Caco-2 (cell line): Measurements from ENCODE around the gene UBE2O. TPM values are rescaled to one million over a fixed set of nuclear protein-coding genes. Genes with fewer than 3 reads are reported as not detected.
A peak's percentile ranks its signal among the peaks of the same experiment; 100 is the strongest.

ENCODE experiments used
- Bru-seq: library from RNA; stranded (reverse); fragments of 400-500 nt; gene quantifications from one replicate; lab custom pipeline; 2021; lab: Mats Ljungman, UMichigan
- BruChase-seq, 2 experiments: library from RNA; stranded (reverse); fragments of 400-500 nt; gene quantifications; one replicate each; lab custom pipeline; 2021; lab: Mats Ljungman, UMichigan
- BruUV-seq: library from RNA; stranded (reverse); fragments of 400-500 nt; replicated peaks from 2 replicates; lab custom pipeline; 2021; lab: Mats Ljungman, UMichigan
- CTCF ChIA-PET: fragments of 300-600 bp; sonication (Branson Sonifier 250); formaldehyde crosslinking; loops from one replicate; lab custom pipeline; 2022; ENCODE audit warnings: antibody characterized with exemption; lab: Charles Lee
- POLR2A ChIA-PET: fragments of 300-600 bp; sonication (Branson Sonifier 250); formaldehyde crosslinking; loops from one replicate; lab custom pipeline; 2022; ENCODE audit warnings: antibody characterized with exemption; lab: Charles Lee
- DNase-seq, 2 experiments: peaks; one replicate each; pipeline versions ENCODE4 v3.0.0 to v3.0.0-alpha.2; 2020 to 2022
- H3K27me3 ChIP-seq: replicated peaks from 2 replicates; pipeline ENCODE4 v1.6.0; 2011; ENCODE audit warnings: low read length; ENCODE audit not compliant: control insufficient read depth, insufficient read depth
- H3K36me3 ChIP-seq: 2 replicates; pipeline ENCODE4 v1.5.1; 2011; ENCODE audit warnings: low read length; ENCODE audit not compliant: control insufficient read depth, insufficient read depth
- H3K4me1 ChIP-seq: fragments of 250-450 bp; sonication (Bioruptor Pico); 2 replicates; pipeline ENCODE4 v1.5.1; 2020; ENCODE audit warnings: mild to moderate bottlenecking
- H3K4me3 ChIP-seq: 2 replicates; pipeline ENCODE4 v1.5.1; 2011; ENCODE audit warnings: low read depth, mild to moderate bottlenecking, control low read depth, low read length
- H3K9me3 ChIP-seq: fragments of 250-450 bp; sonication (Bioruptor Pico); 2 replicates; pipeline ENCODE4 v1.5.1; 2020; ENCODE audit warnings: mild to moderate bottlenecking, moderate library complexity
- H3K27ac Mint-ChIP-seq: one replicate; pipeline ENCODE4 v1.8.0; 2022; ENCODE audit warnings: mixed read lengths; ENCODE audit not compliant: unreplicated experiment
- H3K27me3 Mint-ChIP-seq: one replicate; pipeline ENCODE4 v1.8.0; 2022; ENCODE audit warnings: mixed read lengths; ENCODE audit not compliant: insufficient read depth, unreplicated experiment
- H3K36me3 Mint-ChIP-seq: one replicate; pipeline ENCODE4 v1.8.0; 2022; ENCODE audit warnings: mild to moderate bottlenecking, mixed read lengths; ENCODE audit not compliant: insufficient read depth, unreplicated experiment
- H3K4me1 Mint-ChIP-seq: one replicate; pipeline ENCODE4 v1.8.0; 2022; ENCODE audit warnings: low read depth, mixed read lengths; ENCODE audit not compliant: unreplicated experiment
- H3K4me3 Mint-ChIP-seq: one replicate; pipeline ENCODE4 v1.8.0; 2022; ENCODE audit warnings: mild to moderate bottlenecking, moderate library complexity, mixed read lengths; ENCODE audit not compliant: unreplicated experiment
- H3K9me3 Mint-ChIP-seq: one replicate; pipeline ENCODE4 v1.8.0; 2022; ENCODE audit warnings: mixed read lengths; ENCODE audit not compliant: unreplicated experiment
- CTCF ChIP-seq, 2 experiments: fragments of 200-600 bp in 1 of 2; IDR thresholded peaks; 1 replicate in 1 of 2; 2 replicates in 1 of 2; pipeline versions ENCODE4 v1.5.1 to v1.8.0; 2011 to 2022; ENCODE audit warnings: antibody characterized with exemption in 1 of 2, control low read depth in 1 of 2, inconsistent platforms in 1 of 2, low read depth in 1 of 2, low read length in 1 of 2, mild to moderate bottlenecking in 1 of 2, moderate library complexity in 1 of 2; ENCODE audit not compliant: insufficient read depth in 1 of 2, severe bottlenecking in 1 of 2, unreplicated experiment in 1 of 2
- intact Hi-C: fragments of 100-400 bp; cut with micrococcal nuclease; formaldehyde crosslinking; loops from one replicate; pipeline ENCODE4 v1.10.0; 2022; ENCODE audit not compliant: unreplicated experiment
- long read RNA-seq: library from polyadenylated mRNA; stranded (forward); transcript quantifications from one replicate; pipeline ENCODE4 v2.0.0, GENCODE V29; 2022
- total RNA-seq: library from RNA; stranded (reverse); gene quantifications from 2 replicates; pipeline ENCODE4 v1.2.3, GENCODE V29; 2022

Gene UBE2O
- total RNA-seq (37.6 and 39.2 TPM in 2 replicates), Bru-seq, nascent RNA (percentile 73 among the genes with signal in this experiment), BruChase-seq, experiment 1, labeled RNA remaining after a 2-hour chase (percentile 73 among the genes with signal in this experiment), BruChase-seq, experiment 2, labeled RNA remaining after a 6-hour chase (percentile 73 among the genes with signal in this experiment)
- long read RNA-seq, full-length matches to known transcripts: 15 of 30 reads
- long read RNA-seq, partial matches to known transcripts: 3 of 30 reads
- long read RNA-seq, other reads (novel, unspliced or antisense): 12 of 30 reads

DNA sequence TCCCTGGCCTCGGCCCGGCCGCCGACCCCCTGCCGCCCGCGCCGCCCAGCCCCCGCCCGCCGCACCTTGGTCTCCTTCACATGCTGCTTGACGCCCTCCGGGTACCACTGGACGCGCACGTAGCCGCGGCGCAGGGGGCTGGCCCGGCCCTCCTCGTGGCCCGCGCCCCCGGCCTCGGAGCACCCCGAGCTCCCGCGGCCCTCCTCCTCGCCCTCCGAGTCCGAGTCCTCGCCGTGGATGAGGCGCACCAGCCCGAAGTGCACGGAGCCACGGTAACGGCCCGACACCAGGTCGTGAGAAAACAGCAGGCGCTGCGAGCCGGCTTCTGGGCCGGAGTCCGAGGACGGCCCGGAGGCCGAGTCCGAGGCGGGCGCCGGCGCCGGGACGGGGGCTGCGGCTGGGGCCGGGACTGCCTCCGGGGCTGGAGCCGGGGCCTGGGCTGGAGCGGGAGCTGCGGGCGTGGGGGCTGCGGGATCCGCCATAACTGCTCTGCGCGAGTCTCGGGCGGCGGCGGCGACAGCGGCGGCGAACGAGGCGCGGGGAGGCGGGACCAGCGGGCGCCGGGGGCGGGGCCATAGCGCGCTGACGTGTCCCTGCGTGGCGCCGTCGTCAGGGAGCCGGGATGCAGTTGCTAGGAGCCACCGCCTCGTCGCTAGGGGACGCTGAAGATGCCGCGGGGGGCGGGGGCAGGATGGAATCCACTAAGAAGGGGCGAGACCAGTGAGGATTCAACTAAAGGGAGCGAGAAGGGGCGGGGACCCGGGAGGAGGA is at the start of gene UBE2O:
TSS of gene UBE2O (minus strand) at position 493 of the 771 bp plus-strand sequence. CDS start at position 482, 11 bp downstream.
- Mint-ChIP-seq H3K27me3 (no peaks in the 10 kb centered on the region), H3K4me3 (peak within 1 kb of the TSS; percentile 65), H3K27ac (peak within 1 kb of the TSS; percentile 61), H3K36me3 (peaks cover 5% of the 10 kb centered on the region), H3K4me1 (peaks cover 7% of the 10 kb centered on the region), H3K9me3 (no peaks in the 10 kb centered on the region)
- Histone ChIP-seq H3K36me3 (no peaks in the 10 kb centered on the region; the same call in 1 of the 2 replicates), H3K4me1 (0 out of 2 replicates have a peak, but pooled peaks cover 5% of the 10 kb centered on the region), H3K27me3 (no peaks in the 10 kb centered on the region), H3K9me3 (no peaks in the 10 kb centered on the region), H3K4me3 (peak within 1 kb of the TSS; percentile 90)
- no TSS peak for BruUV-seq
- peak; percentile 41 to 63 for TF ChIP-seq CTCF (IDR thresholded peaks at IDR 0.05; ENCODE audit: insufficient read depth in 1 of 2, low read depth in 1 of 2, low read length in 1 of 2, severe bottlenecking in 1 of 2, unreplicated experiment in 1 of 2)
- DNase-seq: peak; percentile 92 to 96
- ChIA-PET CTCF (interaction anchor here (0.8 to 1.7 kb wide), 5 partner anchors 9 to 366 kb away, joined by 3 to 8 read pairs (median 4); no protein-coding TSS in a partner anchor), POLR2A (interaction anchor here (1.5 kb wide), 1 partner anchor 104 kb away, joined by 3 read pairs; no protein-coding TSS in a partner anchor)
- intact Hi-C loops: no loop called here

DNA sequence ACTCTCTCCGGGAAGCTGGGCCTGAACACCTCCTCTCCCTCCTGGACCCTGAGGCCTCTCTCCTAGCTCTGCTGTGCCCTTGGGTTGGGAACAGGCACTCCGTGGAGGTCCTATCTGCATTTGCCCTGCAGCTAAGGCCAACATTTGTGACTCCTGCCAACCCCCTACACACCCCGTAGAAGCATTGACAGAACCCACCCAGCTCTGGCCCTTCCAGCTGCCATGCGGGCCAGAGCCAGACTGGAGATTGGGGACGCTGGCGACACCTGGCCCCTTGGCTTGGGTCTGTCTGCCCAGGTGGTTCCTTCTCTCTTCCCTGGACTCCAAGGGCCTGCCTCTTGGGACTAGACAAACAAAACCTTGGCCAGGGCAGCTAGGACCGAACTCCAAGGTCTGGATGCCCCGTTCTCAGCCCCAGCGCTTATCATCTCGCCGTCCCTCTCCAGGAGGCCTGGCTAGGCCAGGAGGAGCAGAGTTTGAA is 48.9 kb upstream of the UBE2O start:
- no peaks in the 10 kb centered on the region for H3K9me3 ChIP-seq
- H3K4me3 ChIP-seq: peak overlapping the region; percentile 30
- H3K4me1 Mint-ChIP-seq: peaks cover 21% of the 10 kb centered on the region
- ChIA-PET POLR2A (interaction anchor here (0.6 kb wide), 1 partner anchor 119 kb away, joined by 4 read pairs; no protein-coding TSS in a partner anchor), CTCF (interaction anchor here (0.6 to 1.7 kb wide), 5 partner anchors 35 to 555 kb away, joined by 3 to 12 read pairs (median 3); partner anchors contain the start of gene AANAT)
- peaks cover 10% of the 10 kb centered on the region for H3K36me3 Mint-ChIP-seq
- no peaks in the 10 kb centered on the region for H3K9me3 Mint-ChIP-seq
- no peaks in the 10 kb centered on the region for H3K27me3 Mint-ChIP-seq
- BruUV-seq: no TSS peak
- H3K4me3 Mint-ChIP-seq: peak overlapping the region; percentile 87
- peaks cover 42% of the 10 kb centered on the region for H3K4me1 ChIP-seq
- no peaks in the 10 kb centered on the region for H3K27me3 ChIP-seq
- intact Hi-C loops: no loop called here
- DNase-seq: no peak
- H3K36me3 ChIP-seq: no peaks in the 10 kb centered on the region
- H3K27ac Mint-ChIP-seq: peak overlapping the region; percentile 91
- no peak for TF ChIP-seq CTCF (IDR thresholded peaks at IDR 0.05; ENCODE audit: insufficient read depth in 1 of 2, low read depth in 1 of 2, low read length in 1 of 2, severe bottlenecking in 1 of 2, unreplicated experiment in 1 of 2)
